A549 (cell line): Measurements from ENCODE around the gene AP5S1. TPM values are rescaled to one million over a fixed set of nuclear protein-coding genes. Genes with fewer than 3 reads are reported as not detected.
A peak's percentile ranks its signal among the peaks of the same experiment; 100 is the strongest.
"Not testable (repeated sequence)": the region's sequence is repeated elsewhere in the genome, so short reads cannot be mapped to it uniquely, and the experiment has no call there.

ENCODE experiments used
- ATAC-seq, 2 experiments: fragments of 200-7000 bp in 1 of 2; fragments of >200 bp in 1 of 2; cut with Nextera tagmentation in 1 of 2; cut with Tn5 transposase in 1 of 2; 3 replicates each; pipeline versions ENCODE4 v1.8.0 to v1.9.1; 2018 to 2020; ENCODE audit warnings: mild to moderate bottlenecking in 1 of 2, moderate library complexity in 1 of 2
- CTCF ChIA-PET: fragments of 300-600 bp; sonication (Branson Sonifier 250); formaldehyde crosslinking; extraction: SDS; loops from one replicate; lab custom pipeline; 2021; ENCODE audit warnings: antibody characterized with exemption, inconsistent platforms; lab: Yijun Ruan, JAX
- POLR2A ChIA-PET: fragments of 350-600 bp; formaldehyde crosslinking; extraction: SDS; loops from one replicate; lab custom pipeline; 2021; ENCODE audit warnings: antibody characterized with exemption, inconsistent platforms; lab: Yijun Ruan, JAX
- DNase-seq, 2 experiments: peaks; one replicate each; pipeline versions ENCODE4 v3.0.0 to v3.0.0-alpha.2; 2011 to 2016; ENCODE audit warnings: low read depth in 1 of 2, low spot score in 1 of 2
- FAIRE-seq: peaks from 2 replicates; lab custom pipeline; 2011; peaks lifted over from hg19 to GRCh38; lab: Jason Lieb, UNC
- H3K27ac ChIP-seq, 2 experiments: fragments of >200 bp; sonication (Bioruptor Twin); formaldehyde crosslinking; 3 replicates each; pipeline ENCODE4 v1.5.1; 2016 to 2017
- H3K4me1 ChIP-seq: fragments of >200 bp; sonication (Bioruptor Twin); formaldehyde crosslinking; 3 replicates; pipeline ENCODE4 v1.6.1; 2016
- H3K4me2 ChIP-seq: fragments of >200 bp; sonication (Bioruptor Twin); formaldehyde crosslinking; 3 replicates; pipeline ENCODE4 v1.6.1; 2016
- H3K4me3 ChIP-seq: fragments of >200 bp; sonication (Bioruptor Twin); formaldehyde crosslinking; 3 replicates; pipeline ENCODE4 v1.5.1; 2016
- H3K9me3 ChIP-seq: fragments of >200 bp; sonication (Bioruptor Twin); formaldehyde crosslinking; 3 replicates; pipeline ENCODE4 v1.6.1; 2016
- EHF ChIP-seq: fragments of 250-450 bp; sonication (Bioruptor Pico); IDR thresholded peaks from 2 replicates; pipeline ENCODE4 v1.5.0; 2020; ENCODE audit warnings: mild to moderate bottlenecking
- EHMT2 ChIP-seq: fragments of 200-600 bp; sonication (generic); IDR thresholded peaks from 2 replicates; pipeline ENCODE4 v1.6.1; 2016; ENCODE audit warnings: antibody characterized with exemption, low read depth, mild to moderate bottlenecking, moderate library complexity
- FOSB ChIP-seq: fragments of 250-450 bp; sonication (Bioruptor Pico); IDR thresholded peaks from 2 replicates; pipeline ENCODE4 v1.5.0; 2020; ENCODE audit warnings: mild to moderate bottlenecking, moderate library complexity
- FOSL2 ChIP-seq, 2 experiments: fragments of 450-650 bp in 1 of 2; fragments of >200 bp in 1 of 2; sonication (Bioruptor Twin) in 1 of 2; formaldehyde crosslinking; IDR thresholded peaks; 2 replicates each; pipeline versions ENCODE4 v1.5.0 to v1.6.1; 2016 to 2020; ENCODE audit warnings: mild to moderate bottlenecking in 1 of 2, moderate library complexity in 1 of 2
- FOXS1 ChIP-seq: fragments of 250-450 bp; sonication (Bioruptor Pico); IDR thresholded peaks from 2 replicates; pipeline ENCODE4 v1.5.0; 2020; ENCODE audit warnings: mild to moderate bottlenecking, moderate library complexity
- GATA3 ChIP-seq: IDR thresholded peaks from 2 replicates; pipeline ENCODE4 v1.6.1; 2012; ENCODE audit warnings: borderline replicate concordance
- HEYL ChIP-seq: fragments of 250-450 bp; sonication (Bioruptor Pico); IDR thresholded peaks from 2 replicates; pipeline ENCODE4 v1.8.0; 2021; ENCODE audit warnings: mild to moderate bottlenecking, moderate library complexity
- HOXA7 ChIP-seq: fragments of 250-450 bp; sonication (Bioruptor Pico); IDR thresholded peaks from 2 replicates; pipeline ENCODE4 v1.5.0; 2020; ENCODE audit warnings: mild to moderate bottlenecking, moderate library complexity
- KDM1A ChIP-seq: fragments of 200-600 bp; sonication (generic); IDR thresholded peaks from 2 replicates; pipeline ENCODE4 v1.6.1; 2016; ENCODE audit warnings: low read depth, mild to moderate bottlenecking
- MAFK ChIP-seq: fragments of 450-650 bp; IDR thresholded peaks from 2 replicates; pipeline ENCODE4 v1.6.1; 2014; ENCODE audit not compliant: partially characterized antibody
- MAZ ChIP-seq: fragments of 150-350 bp; IDR thresholded peaks from 2 replicates; pipeline ENCODE4 v1.6.1; 2014; ENCODE audit warnings: antibody characterized with exemption, low read depth, low read length, borderline replicate concordance
- MYC ChIP-seq: IDR thresholded peaks from 2 replicates; pipeline ENCODE4 v1.6.1; 2012; ENCODE audit warnings: mild to moderate bottlenecking, inconsistent platforms, low read length, improper control_type of control experiment, borderline replicate concordance
- NFE2L2 ChIP-seq: fragments of 150-350 bp; conservative IDR thresholded peaks from 2 replicates; pipeline ENCODE4 v1.6.1; 2014; ENCODE audit warnings: low read length
- NR3C1 ChIP-seq: fragments of >200 bp; sonication (Bioruptor Twin); formaldehyde crosslinking; IDR thresholded peaks from 3 replicates; pipeline ENCODE4 v1.6.1; 2017
- RFX5 ChIP-seq: fragments of 450-650 bp; IDR thresholded peaks from 2 replicates; pipeline ENCODE4 v1.7.1; 2014; ENCODE audit warnings: antibody characterized with exemption, mild to moderate bottlenecking, moderate library complexity
- USF2 ChIP-seq: fragments of 450-650 bp; IDR thresholded peaks from 2 replicates; pipeline ENCODE4 v1.6.1; 2014; ENCODE audit warnings: antibody characterized with exemption
- ZNF302 ChIP-seq: fragments of 250-450 bp; sonication (Bioruptor Pico); IDR thresholded peaks from 2 replicates; pipeline ENCODE4 v1.9.0; 2021; ENCODE audit warnings: inconsistent platforms, mild to moderate bottlenecking, moderate library complexity
- WGBS: methylation state at CpG from one replicate; pipeline ENCODE4 v1.1.6; 2017; ENCODE audit errors: missing lambda C conversion rate; 5-methylcytosine and 5-hydroxymethylcytosine counted together
- polyA plus RNA-seq, 4 experiments: library from polyadenylated mRNA; depleted of rRNA in 3 of 4; stranded (reverse); fragments of >200 nt; fragmentation: RNase III in 1 of 4; extraction: RNeasy Plus Mini Kit Qiagen cat#74134 plus additional on column Dnase treatment in 1 of 4; gene quantifications; 2 replicates in 3 of 4; 3 replicates in 1 of 4; pipeline ENCODE4 v1.2.3, GENCODE V29; 2011 to 2017
- TF ChIP-seq, protein P1 (sequence below): IDR thresholded peaks from 2 replicates; pipeline ENCODE4 v1.6.1; 2012
- TF ChIP-seq, protein P2 (sequence below): fragments of >200 bp; sonication (Bioruptor Twin); formaldehyde crosslinking; IDR thresholded peaks from 3 replicates; pipeline ENCODE4 v1.5.1; 2016

Gene AP5S1
- polyA plus RNA-seq, 2 of the 4 experiments (the other 2 are of a cell fraction), result 10.2 to 19.9 TPM

DNA sequence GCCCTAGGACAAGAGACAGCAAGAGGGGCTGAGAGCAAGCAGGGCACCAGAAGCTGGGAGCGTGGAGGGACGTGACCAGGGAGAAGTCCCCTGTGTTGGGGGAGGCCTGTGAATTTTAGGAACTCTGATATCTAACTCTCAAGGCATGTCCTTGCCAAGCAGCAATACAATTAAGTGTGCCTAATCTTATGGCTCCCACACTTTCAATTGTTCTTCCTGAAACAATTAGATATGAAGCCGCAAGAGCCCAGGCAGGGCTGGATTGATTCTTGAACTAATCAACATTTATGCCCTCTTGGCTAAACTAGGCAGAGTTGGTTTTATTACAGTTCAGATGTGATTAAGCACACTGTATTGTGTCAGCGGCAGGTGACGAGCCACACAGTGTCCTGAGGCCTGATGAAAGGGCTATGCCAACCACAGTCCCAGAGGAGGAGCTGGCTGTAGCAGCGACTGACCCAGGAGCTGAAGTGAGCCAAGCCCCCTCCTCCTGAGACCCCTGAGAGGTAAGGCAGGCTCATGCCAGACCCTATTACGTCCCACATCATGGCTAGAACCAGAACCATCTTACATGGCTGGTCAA, 22.1 kb downstream of the AP5S1 start:
- ATAC-seq (no peak), DNase-seq (no peak), FAIRE-seq (no peak)
- TF ChIP-seq FOSB, result no peak
- no peak for TF ChIP-seq NR3C1
- TF ChIP-seq RFX5, result no peak
- no peak for TF ChIP-seq FOXS1 (CRISPR knock-in tag)
- TF ChIP-seq MYC, result no peak
- TF ChIP-seq ZNF302 (CRISPR knock-in tag), result no peak
- TF ChIP-seq, protein P1, sequence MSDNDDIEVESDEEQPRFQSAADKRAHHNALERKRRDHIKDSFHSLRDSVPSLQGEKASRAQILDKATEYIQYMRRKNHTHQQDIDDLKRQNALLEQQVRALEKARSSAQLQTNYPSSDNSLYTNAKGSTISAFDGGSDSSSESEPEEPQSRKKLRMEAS, result no peak
- no peak for TF ChIP-seq HEYL
- no peak for TF ChIP-seq GATA3
- no peak for TF ChIP-seq USF2
- TF ChIP-seq EHF (CRISPR knock-in tag), result no peak
- TF ChIP-seq KDM1A, result no peak
- no peak for TF ChIP-seq HOXA7 (CRISPR knock-in tag)
- TF ChIP-seq MAFK, result no peak
- TF ChIP-seq MAZ, result no peak
- TF ChIP-seq EHMT2, result no peak
- ChIA-PET CTCF (interaction anchor here (0.7 to 4.7 kb wide), 6 partner anchors 8 to 166 kb away, joined by 3 to 41 read pairs (median 4); partner anchors contain the start of gene AP5S1), POLR2A (interaction anchor here (2.0 kb wide), 1 partner anchor 22 kb away, joined by 5 read pairs; the partner anchor contains the start of gene AP5S1)
- H3K4me3 ChIP-seq, result no peak overlapping the region
- 92% methylated on average over 7 of the region's 7 CpGs for WGBS
- peak overlapping the region in 1 of 2 experiments; percentile 74; a peak in 4 of 6 replicates for H3K27ac ChIP-seq
- H3K4me2 ChIP-seq, result no peak overlapping the region
- H3K9me3 ChIP-seq, result no peaks in the 10 kb centered on the region
- peaks cover 22% of the 10 kb centered on the region for H3K4me1 ChIP-seq

- FAIRE-seq (no peak), ATAC-seq (peak; percentile 5 to 31; a peak in 1 of 6 replicates), DNase-seq (peak; percentile 71 to 87)
- Histone ChIP-seq H3K4me1 (peaks cover 28% of the 10 kb centered on the region), H3K4me3 (no peak overlapping the region), H3K9me3 (no peaks in the 10 kb centered on the region), H3K4me2 (peak overlapping the region; percentile 56), H3K27ac (peak overlapping the region; percentile 47 to 74; a peak in 5 of 6 replicates)
- 4% methylated on average over 5 of the region's 5 CpGs for WGBS
- TF ChIP-seq FOSL2 (IDR thresholded peaks at IDR 0.05) (0 out of 2 replicates have a peak, but pooled peaks have one; percentile 21), FOSL2 (CRISPR knock-in tag; IDR thresholded peaks at IDR 0.05) (peak; percentile 84), MAFK (peak; percentile 96), NFE2L2 (peak; percentile 70; the same call in 1 of the 2 replicates)
- TF ChIP-seq, protein P2, sequence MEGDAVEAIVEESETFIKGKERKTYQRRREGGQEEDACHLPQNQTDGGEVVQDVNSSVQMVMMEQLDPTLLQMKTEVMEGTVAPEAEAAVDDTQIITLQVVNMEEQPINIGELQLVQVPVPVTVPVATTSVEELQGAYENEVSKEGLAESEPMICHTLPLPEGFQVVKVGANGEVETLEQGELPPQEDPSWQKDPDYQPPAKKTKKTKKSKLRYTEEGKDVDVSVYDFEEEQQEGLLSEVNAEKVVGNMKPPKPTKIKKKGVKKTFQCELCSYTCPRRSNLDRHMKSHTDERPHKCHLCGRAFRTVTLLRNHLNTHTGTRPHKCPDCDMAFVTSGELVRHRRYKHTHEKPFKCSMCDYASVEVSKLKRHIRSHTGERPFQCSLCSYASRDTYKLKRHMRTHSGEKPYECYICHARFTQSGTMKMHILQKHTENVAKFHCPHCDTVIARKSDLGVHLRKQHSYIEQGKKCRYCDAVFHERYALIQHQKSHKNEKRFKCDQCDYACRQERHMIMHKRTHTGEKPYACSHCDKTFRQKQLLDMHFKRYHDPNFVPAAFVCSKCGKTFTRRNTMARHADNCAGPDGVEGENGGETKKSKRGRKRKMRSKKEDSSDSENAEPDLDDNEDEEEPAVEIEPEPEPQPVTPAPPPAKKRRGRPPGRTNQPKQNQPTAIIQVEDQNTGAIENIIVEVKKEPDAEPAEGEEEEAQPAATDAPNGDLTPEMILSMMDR, result no peak
- POLR2A ChIA-PET, result interaction anchor here (0.5 to 2.0 kb wide), 2 partner anchors 12 to 23 kb away, joined by 3 to 5 read pairs; partner anchors contain the start of gene AP5S1
- CTCF ChIA-PET, result interaction anchor here (0.7 to 4.7 kb wide), 8 partner anchors 11 to 167 kb away, joined by 3 to 41 read pairs (median 4); partner anchors contain the start of gene AP5S1
These were observed 23.1 kb downstream of the AP5S1 start for GRCh38 chr20:3843490-3843889.

- 94% methylated on average over 9 of the region's 9 CpGs for WGBS
- H3K9me3 ChIP-seq, FAIRE-seq, DNase-seq, ATAC-seq, H3K4me3 ChIP-seq: not testable (repeated sequence)
- H3K4me1 ChIP-seq, result peaks cover 28% of the 10 kb centered on the region
- H3K27ac ChIP-seq, result peak overlapping the region; percentile 47 to 74; a peak in 5 of 6 replicates
- peak overlapping the region; percentile 56; the same call in 2 of the 3 replicates for H3K4me2 ChIP-seq
- ChIA-PET CTCF (interaction anchor here (0.7 to 4.7 kb wide), 8 partner anchors 10 to 168 kb away, joined by 3 to 41 read pairs (median 4); partner anchors contain the start of gene AP5S1), POLR2A (interaction anchor here (2.0 kb wide), 1 partner anchor 24 kb away, joined by 5 read pairs; the partner anchor contains the start of gene AP5S1)
These were observed 23.8 kb downstream of the AP5S1 start for GRCh38 chr20:3843990-3844619.
